Epidermal melanocyte (primary cell): ENCODE data around the gene SYNE2.
"Not testable (repeated sequence)": the region's sequence is repeated elsewhere in the genome, so short reads cannot be mapped to it uniquely, and the experiment has no call there.

Experiments
- DNase-seq: peaks from one replicate; pipeline ENCODE4 v3.0.0; 2011; ENCODE audit warnings: low spot score; ENCODE audit not compliant: insufficient read length

Gene SYNE2

GRCh38 chr14:64025479-64025878 lies 172.7 kb downstream of the SYNE2 start:
- no peak for DNase-seq

DNA sequence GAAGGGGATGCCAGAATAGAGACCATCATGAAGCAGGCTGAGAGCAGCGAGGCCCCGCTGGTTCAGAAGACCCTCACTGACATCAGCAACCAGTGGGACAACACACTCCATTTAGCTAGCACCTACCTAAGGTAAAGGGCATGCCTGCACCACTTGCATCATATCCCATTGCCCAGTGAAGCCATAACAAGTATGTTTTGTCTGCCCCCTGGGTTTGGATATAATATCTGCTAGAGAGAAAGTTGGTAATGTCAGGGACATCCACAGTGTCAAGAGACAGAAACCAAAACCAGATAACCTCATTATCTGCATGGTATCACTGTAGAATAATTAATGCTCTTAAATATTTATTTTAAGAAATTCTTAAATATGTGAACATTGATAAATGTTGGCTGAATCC lies 173.8 kb downstream of the SYNE2 start:
- no peak for DNase-seq

- DNase-seq = no peak
Observed at GRCh38 chr14:64035143-64035542, 182.3 kb downstream of the SYNE2 start.

DNA sequence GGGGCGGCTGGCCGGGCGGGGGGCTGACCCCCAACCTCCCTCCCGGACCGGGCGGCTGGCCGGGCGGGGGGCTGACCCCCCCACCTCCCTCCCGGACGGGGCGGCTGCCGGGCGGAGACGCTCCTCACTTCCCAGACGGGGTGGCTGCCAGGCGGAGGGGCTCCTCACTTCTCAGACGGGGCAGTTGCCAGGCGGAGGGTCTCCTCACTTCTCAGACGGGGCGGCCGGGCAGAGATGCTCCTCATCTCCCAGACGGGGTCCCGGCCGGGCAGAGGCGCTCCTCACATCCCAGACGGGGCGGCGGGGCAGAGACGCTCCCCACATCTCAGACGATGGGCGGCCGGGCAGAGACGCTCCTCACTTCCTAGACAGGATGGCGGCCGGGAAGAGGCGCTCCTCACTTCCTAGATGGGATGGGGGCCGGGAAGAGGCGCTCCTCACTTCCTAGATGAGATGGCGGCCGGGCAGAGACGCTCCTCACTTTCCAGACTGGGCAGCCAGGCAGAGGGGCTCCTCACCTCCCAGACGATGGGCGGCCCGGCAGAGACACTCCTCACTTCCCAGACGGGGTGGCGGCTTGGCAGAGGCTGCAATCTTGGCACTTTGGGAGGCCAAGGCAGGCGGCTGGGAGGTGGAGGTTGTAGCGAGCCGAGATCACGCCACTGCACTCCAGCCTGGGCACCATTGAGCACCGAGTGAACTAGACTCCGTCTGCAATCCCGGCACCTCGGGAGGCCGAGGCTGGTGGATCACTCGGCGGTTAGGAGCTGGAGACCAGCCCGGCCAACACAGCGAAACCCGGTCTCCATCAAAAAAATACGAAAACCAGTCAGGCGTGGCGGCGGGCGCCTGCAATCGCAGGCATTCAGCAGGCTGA lies 185.3 kb downstream of the SYNE2 start:
- DNase-seq = not testable (repeated sequence)

GRCh38 chr14:64038841-64039542 lies 186.2 kb downstream of the SYNE2 start:
- no peak for DNase-seq

GRCh38 chr14:64040044-64040443 lies 187.2 kb downstream of the SYNE2 start:
- no peak for DNase-seq

DNA sequence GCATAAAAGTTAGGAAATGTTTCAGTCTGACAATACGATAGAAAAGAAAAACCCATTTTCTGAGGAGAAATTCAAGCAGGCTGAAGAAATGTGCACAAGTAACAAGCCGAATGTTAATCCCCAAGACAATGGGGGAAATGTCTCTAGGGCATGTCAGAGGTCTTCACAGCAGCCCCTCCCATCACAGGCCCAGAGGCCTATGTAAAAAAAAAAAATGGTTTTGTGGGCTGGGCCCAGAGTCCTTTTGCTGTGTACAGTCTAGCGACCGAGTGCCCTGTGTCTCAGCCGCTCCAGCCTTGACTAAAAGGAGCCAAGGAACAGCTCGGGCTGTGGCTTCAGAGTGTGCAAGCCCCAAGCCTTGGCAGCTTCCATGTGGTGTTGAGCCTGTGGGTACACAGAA lies 190.5 kb downstream of the SYNE2 start:
- not testable (repeated sequence) for DNase-seq

DNA sequence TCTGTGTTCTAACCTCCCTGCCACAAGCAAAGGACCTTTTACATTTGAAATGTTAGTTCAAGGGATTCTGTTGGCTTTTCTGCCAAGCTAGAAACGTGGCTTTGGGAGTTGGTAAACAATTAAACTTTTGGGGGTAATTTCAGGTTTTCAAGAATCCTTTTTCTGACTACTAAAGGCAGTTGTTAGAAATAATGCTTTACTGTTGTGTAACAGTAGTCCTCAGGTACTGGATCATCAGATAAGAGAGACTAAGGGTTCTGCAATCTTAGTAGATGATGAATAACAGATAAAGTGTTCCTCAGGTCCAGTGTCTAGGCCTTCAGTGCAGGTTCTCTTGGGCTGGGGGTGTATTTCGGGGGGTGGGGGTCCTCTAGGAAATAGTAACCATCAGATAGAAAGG lies 192.3 kb downstream of the SYNE2 start:
- DNase-seq = no peak

DNA sequence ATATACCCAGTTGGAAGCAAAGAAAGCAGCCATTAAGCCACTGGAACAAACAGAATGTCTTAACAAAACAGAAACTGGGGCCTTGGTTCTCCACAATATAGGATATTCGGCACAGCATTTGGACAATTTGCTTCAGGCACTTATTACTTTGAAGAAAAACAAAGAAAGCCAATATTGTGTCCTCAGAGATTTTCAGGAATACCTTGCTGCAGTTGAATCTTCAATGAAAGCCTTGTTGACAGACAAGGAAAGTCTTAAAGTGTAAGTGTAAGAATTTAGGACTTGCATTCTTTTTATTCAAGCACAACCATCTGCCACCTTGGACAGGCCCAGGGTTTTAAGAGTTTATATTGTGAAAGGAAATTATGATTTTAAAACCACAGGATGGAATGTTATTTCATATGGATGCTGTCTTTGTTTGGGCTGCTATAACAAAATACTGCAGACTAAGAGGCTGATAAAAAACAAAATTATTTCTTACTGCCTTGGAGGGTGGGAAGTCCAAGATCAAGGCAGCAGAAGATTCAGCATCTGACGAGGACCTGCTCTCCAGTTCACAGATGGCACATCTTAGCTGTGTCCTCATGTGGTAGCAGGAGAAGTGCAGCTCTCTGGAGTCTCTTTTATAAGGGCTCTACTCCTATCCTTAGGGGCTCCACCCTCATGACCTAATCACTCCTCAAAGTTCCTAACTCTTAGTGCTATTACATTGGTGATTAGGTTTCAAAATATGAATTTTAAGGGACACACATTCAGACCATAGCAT lies 197.0 kb downstream of the SYNE2 start:
- no peak for DNase-seq

DNA sequence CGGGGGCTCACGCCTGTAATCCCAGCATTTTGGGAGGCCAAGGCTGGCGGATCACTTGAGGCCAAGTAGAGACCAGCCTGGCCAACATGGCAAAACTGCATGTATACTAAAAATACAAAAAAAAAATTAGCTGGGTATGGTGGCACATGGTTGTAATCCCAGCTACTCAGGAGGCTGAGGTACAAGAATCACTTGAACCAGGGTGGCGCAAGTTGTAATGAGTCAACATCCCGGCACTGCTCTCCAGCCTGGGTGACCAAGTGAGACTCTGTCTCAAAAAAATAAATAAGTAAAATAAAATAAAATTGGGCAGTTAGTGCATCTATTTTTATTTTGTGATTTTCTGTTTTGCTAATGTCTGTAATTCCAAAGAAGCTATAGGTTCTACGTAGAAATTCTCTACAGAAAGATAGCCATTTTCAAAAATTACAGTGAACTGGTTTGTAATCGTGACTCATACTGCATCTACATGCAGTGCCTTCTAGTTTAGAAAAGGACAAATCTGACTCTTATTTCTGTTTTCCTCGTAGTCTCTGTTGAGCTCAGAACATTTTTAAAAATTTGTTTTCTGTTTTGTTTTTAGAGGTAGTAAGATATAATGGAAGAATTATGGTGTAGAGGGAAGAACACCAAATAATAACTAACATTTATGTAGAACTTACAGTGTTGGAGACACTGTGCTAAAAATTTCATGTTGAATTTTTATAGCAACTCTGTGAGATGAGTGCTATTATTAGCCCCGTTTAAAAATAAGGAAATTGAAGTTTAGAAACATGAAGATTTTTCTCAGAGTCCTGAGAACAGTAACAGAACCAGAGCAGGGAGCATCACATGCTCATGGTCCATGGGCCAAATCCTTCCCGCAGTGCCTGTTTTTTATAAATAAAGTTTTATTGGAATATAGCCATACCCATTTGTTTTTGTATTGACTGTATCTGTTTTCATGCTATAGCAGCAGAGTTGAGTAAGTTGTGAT lies 201.2 kb downstream of the SYNE2 start:
- no peak for DNase-seq

GRCh38 chr14:64059454-64060198 lies 206.8 kb downstream of the SYNE2 start:
- DNase-seq = no peak

- no peak for DNase-seq
Observed at GRCh38 chr14:64060199-64060545, 207.4 kb downstream of the SYNE2 start.

DNA sequence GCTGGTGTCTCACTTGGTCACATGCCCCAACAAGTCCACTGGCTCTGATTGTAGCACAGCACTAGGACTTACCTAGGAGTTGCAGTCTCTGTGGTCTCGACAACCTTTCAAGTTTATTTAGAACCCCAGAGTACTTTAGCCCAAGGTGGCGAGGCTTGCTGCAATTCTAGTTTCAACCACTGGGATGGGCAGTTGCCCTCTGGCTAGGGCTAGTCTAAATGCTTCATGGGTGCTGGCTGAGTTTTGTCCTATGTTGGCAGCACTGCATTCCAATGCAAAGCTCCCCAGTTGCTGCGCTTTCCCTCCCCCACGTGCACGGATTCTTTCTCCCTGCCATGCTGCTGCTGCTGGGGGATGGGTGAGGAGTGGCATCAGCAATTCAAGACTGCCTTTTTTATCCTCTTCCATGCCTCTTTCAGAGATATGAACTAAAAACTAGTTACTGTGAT lies 207.9 kb downstream of the SYNE2 start:
- no peak for DNase-seq

DNA sequence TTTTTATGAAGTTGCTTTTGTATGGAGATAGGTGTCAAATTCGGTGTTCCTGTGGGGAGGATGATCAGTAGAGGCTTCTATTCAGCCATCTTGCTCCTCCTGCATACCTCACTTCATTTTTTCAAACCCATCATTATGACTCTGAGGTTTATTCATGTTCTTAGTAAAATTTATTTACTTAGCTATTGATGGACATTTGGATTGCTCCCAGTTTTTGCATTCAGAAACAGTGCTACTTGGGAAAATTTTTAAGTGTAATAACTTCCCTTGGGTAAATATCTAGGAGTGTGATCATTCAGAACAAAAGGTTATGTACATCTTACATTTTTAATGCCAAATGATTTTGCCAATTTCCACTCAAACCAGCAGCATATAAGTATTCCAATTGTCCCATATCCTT lies 208.3 kb downstream of the SYNE2 start:
- no peak for DNase-seq

GRCh38 chr14:64061706-64062105 lies 208.9 kb downstream of the SYNE2 start:
- DNase-seq = no peak

DNA sequence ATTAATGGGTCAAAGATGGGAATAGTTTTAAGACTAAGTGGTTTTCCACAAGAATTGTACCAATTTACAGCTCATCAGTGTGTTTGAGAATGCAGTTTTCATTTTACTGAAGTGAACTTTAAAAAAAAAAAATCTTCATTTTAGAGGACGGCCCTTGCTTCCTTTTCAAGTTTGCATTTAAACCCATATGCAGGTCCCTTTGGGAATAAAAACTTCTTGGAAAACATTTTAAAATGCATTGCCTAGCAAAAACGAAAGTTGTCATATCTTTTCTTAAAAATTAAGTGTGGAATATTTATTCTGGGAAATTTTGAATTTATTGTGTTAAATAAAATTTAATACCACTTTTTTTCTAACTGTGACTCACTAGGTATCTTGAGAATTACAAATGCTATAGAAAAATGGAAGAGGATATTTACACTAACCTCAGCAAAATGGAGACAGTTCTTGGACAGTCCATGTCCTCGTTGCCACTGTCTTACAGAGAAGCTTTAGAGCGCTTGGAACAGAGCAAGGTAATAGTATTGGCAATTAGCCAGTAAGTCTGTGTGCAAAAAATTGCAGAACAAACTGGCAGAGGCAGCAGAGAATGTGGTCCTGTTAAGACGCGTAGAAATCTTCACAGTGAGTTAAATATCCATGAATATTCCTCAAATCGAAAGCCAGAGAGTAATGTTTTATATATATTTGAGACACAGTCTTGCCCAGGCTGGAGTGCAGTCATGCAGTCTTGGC lies 209.7 kb downstream of the SYNE2 start:
- no peak for DNase-seq

DNA sequence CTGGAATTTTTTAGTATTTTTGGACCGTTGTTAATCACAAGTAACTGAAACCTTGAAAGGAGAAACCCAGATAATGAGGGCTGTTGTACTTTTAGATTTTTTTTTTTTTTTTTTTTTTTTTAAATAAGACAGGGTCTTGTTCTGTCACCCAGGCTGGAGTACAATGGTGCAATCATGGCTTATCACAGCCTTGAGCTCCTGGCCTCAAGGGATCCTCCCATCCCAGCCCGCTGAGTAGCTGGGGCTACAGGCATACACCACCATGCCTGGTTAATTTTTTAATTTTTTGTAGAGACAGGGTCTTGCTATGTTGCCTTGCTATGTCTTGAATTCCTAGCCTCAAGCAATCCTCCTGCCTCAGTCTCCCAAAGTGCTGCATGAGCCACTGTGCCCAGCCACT lies 211.6 kb downstream of the SYNE2 start:
- no peak for DNase-seq

- no peak for DNase-seq
Observed at GRCh38 chr14:64069634-64070359, 217.0 kb downstream of the SYNE2 start.
